ENCODE data around the gene DNAAF3.

Gene DNAAF3

DNA sequence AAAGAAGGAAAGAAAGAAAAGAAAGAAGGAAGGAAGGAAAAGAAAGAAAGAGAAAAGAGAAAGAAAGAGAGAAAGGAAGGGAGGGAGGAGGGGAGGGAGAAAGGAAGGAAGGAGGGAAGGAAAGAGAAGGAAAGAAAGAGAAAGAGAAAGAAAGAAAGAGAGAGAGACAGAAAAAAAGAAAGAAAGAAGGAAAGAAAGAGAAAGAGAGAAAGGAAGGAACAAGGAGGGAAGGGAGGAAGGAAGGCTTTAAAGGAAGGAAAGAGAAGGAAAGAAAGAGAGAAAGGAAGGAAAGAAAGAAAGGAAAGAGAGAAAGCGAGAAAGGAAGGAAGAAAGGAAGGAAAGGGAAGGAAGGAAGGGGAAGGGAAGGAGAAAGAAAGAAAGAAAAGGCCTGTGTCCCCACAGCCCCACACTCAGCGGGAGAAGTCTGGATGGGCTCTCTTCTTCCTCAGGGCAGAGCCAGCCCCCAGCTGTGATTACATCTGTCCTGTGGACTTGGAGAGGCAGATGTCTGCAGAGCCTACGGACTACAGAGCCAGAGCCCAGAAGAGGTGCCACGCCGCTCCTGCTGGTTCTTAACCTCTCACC, 33.3 kb upstream of the DNAAF3 start:
- H3K4me1 ChIP-seq = peaks cover 0 to 8% (median 0%) of the 10 kb centered on the region in 10 experiments; a peak in 5 of 20 replicates
- H3K27ac ChIP-seq = no peak overlapping the region
- no peak overlapping the region for H3K4me3 ChIP-seq
- no peaks in the 10 kb centered on the region for H3K9me3 ChIP-seq (replicated peaks in 1 of 11)
- no peak for TF ChIP-seq Cebpa-rat (IDR thresholded peaks at IDR 0.05)
- no peaks in the 10 kb centered on the region for H4K20me1 ChIP-seq
- no peaks in the 10 kb centered on the region for H3K36me3 ChIP-seq
- no peak overlapping the region for H3K9ac ChIP-seq
- no peaks in the 10 kb centered on the region for H3K27me3 ChIP-seq
- no peak overlapping the region for H3K4me2 ChIP-seq

DNA sequence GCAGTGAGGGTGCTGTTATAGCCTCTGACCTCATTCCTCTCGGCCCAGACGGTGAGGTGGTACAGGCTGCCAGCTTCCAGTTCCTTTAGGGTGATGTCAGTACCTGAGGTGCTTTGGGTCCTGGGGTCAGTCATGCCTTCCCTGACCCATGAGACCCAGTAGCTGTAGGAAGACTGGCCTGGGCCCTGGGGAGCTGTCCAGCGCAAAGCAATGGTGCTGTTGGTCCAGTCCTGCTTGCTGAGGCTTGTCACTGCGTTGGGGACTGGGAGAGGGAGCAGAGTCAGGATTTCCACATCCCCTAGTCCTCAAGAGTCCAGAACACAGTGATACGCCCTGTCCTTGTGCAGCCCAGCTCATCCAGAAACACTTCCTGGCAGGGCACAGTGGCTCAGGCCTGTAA, 32.2 kb upstream of the DNAAF3 start:
- H3K27ac ChIP-seq = no peak overlapping the region
- no peaks in the 10 kb centered on the region for H3K27me3 ChIP-seq
- H3K9me3 ChIP-seq (replicated peaks in 1 of 11) = no peaks in the 10 kb centered on the region
- no peak overlapping the region for H3K9ac ChIP-seq
- peaks cover 0 to 6% (median 0%) of the 10 kb centered on the region in 10 experiments; a peak in 5 of 20 replicates for H3K4me1 ChIP-seq
- H3K4me3 ChIP-seq = no peak overlapping the region
- no peak overlapping the region for H3K4me2 ChIP-seq
- H4K20me1 ChIP-seq = no peaks in the 10 kb centered on the region
- TF ChIP-seq Cebpa-rat (IDR thresholded peaks at IDR 0.05) = no peak
- H3K36me3 ChIP-seq = no peaks in the 10 kb centered on the region

DNA sequence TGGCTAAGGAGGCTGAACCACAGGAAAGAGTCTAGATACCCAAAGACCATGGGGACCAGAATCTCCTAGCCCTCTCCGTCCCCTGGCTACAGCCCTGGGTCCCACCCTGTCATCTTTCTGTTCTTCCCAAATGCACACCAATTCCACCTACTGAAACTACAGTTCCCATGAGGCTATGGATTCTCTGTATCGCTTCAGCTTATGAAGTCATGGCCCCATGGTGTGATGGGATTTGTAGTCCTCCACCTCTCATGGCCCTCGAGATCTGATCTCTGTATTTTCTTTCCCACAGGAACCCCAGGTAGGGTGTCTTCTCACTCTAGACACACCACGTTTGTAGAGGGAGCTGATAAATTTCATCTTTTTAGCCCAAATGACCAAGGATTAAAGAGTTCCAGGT, 31.1 kb upstream of the DNAAF3 start:
- H3K36me3 ChIP-seq = no peaks in the 10 kb centered on the region
- no peak for TF ChIP-seq Cebpa-rat (IDR thresholded peaks at IDR 0.05)
- H3K27ac ChIP-seq = no peak overlapping the region
- no peaks in the 10 kb centered on the region for H4K20me1 ChIP-seq
- H3K4me3 ChIP-seq = no peak overlapping the region
- H3K9ac ChIP-seq = no peak overlapping the region
- H3K4me2 ChIP-seq = no peak overlapping the region
- H3K27me3 ChIP-seq = no peaks in the 10 kb centered on the region
- H3K9me3 ChIP-seq (replicated peaks in 1 of 11) = no peaks in the 10 kb centered on the region
- no peaks in the 10 kb centered on the region for H3K4me1 ChIP-seq

DNA sequence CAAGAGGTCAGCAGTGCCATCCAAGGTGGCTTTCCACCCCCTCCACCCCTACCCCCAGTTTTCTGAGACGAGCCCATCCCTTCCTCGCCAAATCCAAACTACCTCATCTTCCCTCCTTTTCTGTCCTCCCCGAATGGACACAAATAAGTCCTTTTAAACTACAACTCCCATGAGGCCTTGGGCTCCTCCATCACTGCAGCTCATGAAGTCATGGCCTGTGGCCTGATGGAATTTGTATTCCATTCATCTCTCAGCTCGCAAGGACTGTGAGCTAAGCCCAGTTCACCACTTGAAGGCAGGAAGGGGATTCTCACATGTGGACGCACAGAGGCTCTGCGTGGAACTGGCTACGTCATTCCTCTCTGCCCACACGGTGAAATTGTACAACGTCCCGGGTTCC, 30.4 kb upstream of the DNAAF3 start:
- H3K9ac ChIP-seq = no peak overlapping the region
- no peaks in the 10 kb centered on the region for H3K27me3 ChIP-seq
- H3K9me3 ChIP-seq (replicated peaks in 1 of 11) = no peaks in the 10 kb centered on the region
- no peak overlapping the region for H3K4me2 ChIP-seq
- H3K4me1 ChIP-seq = no peaks in the 10 kb centered on the region
- H3K36me3 ChIP-seq = no peaks in the 10 kb centered on the region
- H3K27ac ChIP-seq = no peak overlapping the region
- TF ChIP-seq Cebpa-rat (IDR thresholded peaks at IDR 0.05) = no peak
- no peaks in the 10 kb centered on the region for H4K20me1 ChIP-seq
- H3K4me3 ChIP-seq = no peak overlapping the region

DNA sequence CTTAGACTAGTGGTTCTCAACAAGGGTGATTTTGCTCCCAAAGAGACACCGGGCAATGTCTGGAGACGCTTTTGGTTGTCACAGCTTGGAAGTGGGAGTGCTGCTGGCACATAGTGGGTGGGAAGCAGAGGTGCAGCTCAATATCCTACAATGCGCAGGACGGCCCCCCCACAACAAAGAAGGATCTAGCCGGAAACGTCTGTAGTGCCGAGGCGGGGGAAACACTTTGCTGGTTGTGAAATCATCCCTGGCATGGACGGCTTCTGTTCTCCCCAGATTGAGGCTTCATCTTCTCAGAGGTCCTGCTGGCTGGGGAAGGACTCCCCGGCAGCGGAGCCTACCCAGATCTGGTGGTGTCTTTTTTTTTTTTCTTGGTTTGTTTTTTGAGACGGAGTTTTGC, 27.1 kb upstream of the DNAAF3 start:
- Histone ChIP-seq H3K27ac (no peak overlapping the region), H3K27me3 (no peaks in the 10 kb centered on the region), H3K36me3 (no peaks in the 10 kb centered on the region), H3K9me3 (replicated peaks in 1 of 11) (no peaks in the 10 kb centered on the region), H3K4me3 (no peak overlapping the region), H3K4me1 (peaks cover 5 to 15% (median 6%) of the 10 kb centered on the region in 10 experiments), H4K20me1 (no peaks in the 10 kb centered on the region), H3K9ac (no peak overlapping the region), H3K4me2 (no peak overlapping the region)
- TF ChIP-seq Cebpa-rat (IDR thresholded peaks at IDR 0.05) = no peak

DNA sequence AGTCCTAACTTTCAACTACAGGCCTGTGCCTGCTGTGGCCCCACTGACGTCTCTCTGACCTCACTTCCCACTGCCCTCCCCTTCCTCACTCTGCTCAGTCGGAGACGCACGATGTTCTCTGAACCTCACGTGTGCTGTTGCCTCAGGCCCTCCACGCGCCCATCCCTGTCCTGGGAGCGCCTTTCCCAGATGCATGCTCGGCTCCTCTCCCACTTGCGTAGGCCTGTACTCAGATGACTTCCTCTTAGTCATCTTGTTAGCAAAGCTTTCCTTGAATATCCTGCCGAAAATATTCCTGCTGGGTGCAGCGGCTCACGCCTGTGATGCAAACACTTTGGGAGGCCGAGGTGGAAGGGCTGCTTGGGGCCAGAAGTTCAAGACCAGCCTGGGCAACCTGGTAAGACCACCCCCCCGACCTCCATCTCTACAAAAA, 23.0 kb upstream of the DNAAF3 start:
- no peak for TF ChIP-seq Cebpa-rat (IDR thresholded peaks at IDR 0.05)
- Histone ChIP-seq H3K27me3 (no peaks in the 10 kb centered on the region), H3K9ac (0 out of 22 replicates have a peak overlapping the region, but pooled peaks of 1 of the 11 experiments have one; percentile 48), H3K27ac (peak overlapping the region in 2 of 11 experiments; percentile 16 to 24; a peak in 3 of 22 replicates), H3K9me3 (replicated peaks in 1 of 11) (no peaks in the 10 kb centered on the region), H3K4me3 (no peak overlapping the region), H4K20me1 (0 out of 22 replicates have a peak, but pooled peaks cover 0 to 7% (median 0%) of the 10 kb centered on the region in 11 experiments), H3K4me1 (peaks cover 15 to 25% (median 17%) of the 10 kb centered on the region in 10 experiments), H3K36me3 (no peaks in the 10 kb centered on the region), H3K4me2 (peak overlapping the region in 4 of 11 experiments; percentile 15 to 77 (median 72); a peak in 6 of 22 replicates)

DNA sequence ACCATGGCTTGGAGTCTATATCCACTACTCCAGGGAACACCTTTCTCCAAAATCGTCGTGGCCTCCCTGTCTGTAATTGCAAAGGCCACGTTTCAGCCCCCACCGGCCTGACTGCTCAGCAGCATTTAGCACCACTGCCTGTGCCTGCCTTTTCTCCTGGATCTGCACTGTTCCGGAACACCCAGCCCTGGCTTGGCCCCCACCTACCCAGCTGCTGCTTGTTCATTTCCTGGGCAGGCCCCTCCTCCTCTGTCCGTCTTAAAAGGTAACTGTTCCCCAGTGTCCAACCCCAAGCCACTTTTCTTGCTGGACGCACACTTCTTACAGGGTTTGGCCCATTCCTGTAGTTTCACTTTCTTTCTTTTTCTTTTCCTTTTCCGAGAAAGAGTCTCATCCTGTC, 22.2 kb upstream of the DNAAF3 start:
- Histone ChIP-seq H3K27me3 (no peaks in the 10 kb centered on the region), H3K9ac (peak overlapping the region in 6 of 11 experiments; percentile 20 to 55 (median 44); a peak in 7 of 22 replicates), H3K9me3 (replicated peaks in 1 of 11) (no peaks in the 10 kb centered on the region), H3K36me3 (no peaks in the 10 kb centered on the region), H4K20me1 (0 out of 22 replicates have a peak, but pooled peaks cover 0 to 7% (median 0%) of the 10 kb centered on the region in 11 experiments), H3K27ac (peak overlapping the region in 5 of 11 experiments; percentile 15 to 52 (median 24); a peak in 6 of 22 replicates), H3K4me2 (peak overlapping the region; percentile 51 to 91 (median 76)), H3K4me3 (peak overlapping the region in 1 of 10 experiments; percentile 24; a peak in 1 of 20 replicates), H3K4me1 (peaks cover 15 to 25% (median 17%) of the 10 kb centered on the region in 10 experiments)
- TF ChIP-seq Cebpa-rat (IDR thresholded peaks at IDR 0.05) = no peak

DNA sequence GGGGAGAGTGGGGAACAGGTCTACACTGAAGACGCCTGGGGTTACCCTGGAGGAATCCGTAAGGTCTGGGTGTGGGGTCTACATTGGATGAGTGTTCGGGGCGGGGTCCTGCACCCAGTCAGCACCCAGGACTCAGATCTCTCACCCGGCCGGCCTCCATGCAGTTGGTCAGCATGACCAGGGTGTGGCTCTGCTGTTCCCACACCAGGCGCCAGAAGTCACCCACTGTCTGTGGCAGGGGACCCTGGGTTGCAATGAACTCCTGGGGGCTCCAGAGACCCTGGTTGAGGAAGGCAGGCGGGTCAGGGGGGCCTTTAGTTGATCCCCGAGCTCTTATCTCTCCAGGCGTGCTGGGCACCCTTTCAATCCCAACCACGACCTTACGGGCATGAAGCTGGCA, 19.7 kb upstream of the DNAAF3 start:
- Histone ChIP-seq H3K4me2 (no peak overlapping the region), H3K27ac (no peak overlapping the region), H4K20me1 (peaks cover 0 to 19% (median 0%) of the 10 kb centered on the region in 11 experiments; a peak in 3 of 22 replicates), H3K4me1 (peaks cover 15 to 25% (median 17%) of the 10 kb centered on the region in 10 experiments), H3K27me3 (peaks cover 0 to 17% (median 11%) of the 10 kb centered on the region in 11 experiments; a peak in 19 of 22 replicates), H3K36me3 (no peaks in the 10 kb centered on the region), H3K9ac (no peak overlapping the region), H3K9me3 (replicated peaks in 1 of 11) (no peaks in the 10 kb centered on the region), H3K4me3 (no peak overlapping the region)
- TF ChIP-seq Cebpa-rat (IDR thresholded peaks at IDR 0.05) = no peak

DNA sequence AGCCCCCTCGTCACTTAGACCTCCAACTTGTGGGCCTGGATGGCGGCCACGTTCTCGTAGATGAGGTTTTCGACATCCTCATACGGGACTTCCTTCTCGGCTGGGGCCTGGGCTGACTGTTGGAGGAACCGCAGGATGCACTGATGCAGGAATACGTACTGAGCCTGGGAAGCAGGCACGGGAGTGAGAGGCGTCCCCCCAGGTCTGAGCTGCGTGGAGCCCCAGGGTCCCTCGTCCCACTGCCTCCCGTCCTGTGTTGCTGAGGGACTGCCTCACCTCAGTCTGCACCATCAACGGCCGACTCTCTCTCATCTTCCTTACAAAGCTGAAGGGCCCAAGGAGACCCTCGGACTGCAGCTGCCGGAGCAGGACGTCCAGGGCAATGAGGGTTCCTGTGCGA, 15.3 kb upstream of the DNAAF3 start:
- Histone ChIP-seq H3K27me3 (peaks cover 11 to 35% (median 22%) of the 10 kb centered on the region in 11 experiments), H4K20me1 (peaks cover 0 to 35% (median 9%) of the 10 kb centered on the region in 11 experiments; a peak in 18 of 22 replicates), H3K4me1 (peaks cover 18 to 33% (median 27%) of the 10 kb centered on the region in 10 experiments), H3K9ac (no peak overlapping the region), H3K4me3 (no peak overlapping the region), H3K36me3 (no peaks in the 10 kb centered on the region), H3K4me2 (no peak overlapping the region), H3K27ac (no peak overlapping the region), H3K9me3 (replicated peaks in 1 of 11) (no peaks in the 10 kb centered on the region)
- no peak for TF ChIP-seq Cebpa-rat (IDR thresholded peaks at IDR 0.05)

Measured in BLaER1 treated with 17β-estradiol and CSF1 and Interleukin-3, amounts not matched to agents 10 nM and 100 nM (cell line).